Calu3 (cell line): ENCODE results near the gene RAI1. TPM values are rescaled to one million over a fixed set of nuclear protein-coding genes. Genes with fewer than 3 reads are reported as not detected.
A peak's percentile ranks its signal among the peaks of the same experiment; 100 is the strongest.

Source experiments
- BruUV-seq: library from RNA; stranded (reverse); fragments of 400-500 nt; replicated peaks from 2 replicates; lab custom pipeline; 2021; lab: Mats Ljungman, UMichigan
- CTCF ChIA-PET: fragments of 300-600 bp; sonication (Branson Sonifier 250); formaldehyde crosslinking; loops from one replicate; lab custom pipeline; 2022; ENCODE audit warnings: antibody characterized with exemption; lab: Charles Lee
- DNase-seq: peaks from one replicate; pipeline ENCODE4 v3.0.0; 2022
- H3K27ac Mint-ChIP-seq: one replicate; pipeline ENCODE4 v1.8.0; 2022; ENCODE audit warnings: mixed read lengths; ENCODE audit not compliant: unreplicated experiment
- H3K27me3 Mint-ChIP-seq: one replicate; pipeline ENCODE4 v1.8.0; 2022; ENCODE audit warnings: mixed read lengths; ENCODE audit not compliant: unreplicated experiment
- H3K36me3 Mint-ChIP-seq: one replicate; pipeline ENCODE4 v1.8.0; 2022; ENCODE audit warnings: mild to moderate bottlenecking, moderate library complexity, mixed read lengths; ENCODE audit not compliant: insufficient read depth, unreplicated experiment
- H3K4me1 Mint-ChIP-seq: one replicate; pipeline ENCODE4 v1.8.0; 2022; ENCODE audit warnings: mild to moderate bottlenecking, low read depth, mixed read lengths; ENCODE audit not compliant: unreplicated experiment
- H3K4me3 Mint-ChIP-seq: one replicate; pipeline ENCODE4 v1.8.0; 2022; ENCODE audit warnings: mild to moderate bottlenecking, low read depth, moderate library complexity, mixed read lengths; ENCODE audit not compliant: unreplicated experiment
- H3K9me3 Mint-ChIP-seq: one replicate; pipeline ENCODE4 v1.8.0; 2022; ENCODE audit warnings: low read depth, mixed read lengths; ENCODE audit not compliant: unreplicated experiment
- intact Hi-C: fragments of 100-400 bp; cut with micrococcal nuclease; formaldehyde crosslinking; loops from one replicate; pipeline ENCODE4 v1.10.0; 2022; ENCODE audit not compliant: unreplicated experiment
- total RNA-seq: library from RNA; stranded (reverse); gene quantifications from 2 replicates; pipeline ENCODE4 v1.2.3, GENCODE V29; 2022
- TF ChIP-seq, protein P1 (sequence below): fragments of 200-600 bp; IDR thresholded peaks from one replicate; pipeline ENCODE4 v1.8.0; 2022; ENCODE audit warnings: antibody characterized with exemption; ENCODE audit not compliant: unreplicated experiment

RAI1 gene
- total RNA-seq, 1 experiment from 2014 or later: 38.0 TPM

GRCh38 chr17:17809531-17810083 lies 128.3 kb downstream of the RAI1 start:
- H3K4me3 Mint-ChIP-seq: no peak overlapping the region
- peaks cover 70% of the 10 kb centered on the region for H3K36me3 Mint-ChIP-seq
- CTCF ChIA-PET: no interaction called here
- intact Hi-C loops: loop anchor here (10.0 kb wide), 1 partner anchor 55 kb away; no protein-coding TSS in a partner anchor
- no peak overlapping the region for H3K27ac Mint-ChIP-seq
- no peaks in the 10 kb centered on the region for H3K27me3 Mint-ChIP-seq
- DNase-seq: no peak
- no TSS peak for BruUV-seq
- H3K9me3 Mint-ChIP-seq: no peaks in the 10 kb centered on the region
- TF ChIP-seq, protein P1, sequence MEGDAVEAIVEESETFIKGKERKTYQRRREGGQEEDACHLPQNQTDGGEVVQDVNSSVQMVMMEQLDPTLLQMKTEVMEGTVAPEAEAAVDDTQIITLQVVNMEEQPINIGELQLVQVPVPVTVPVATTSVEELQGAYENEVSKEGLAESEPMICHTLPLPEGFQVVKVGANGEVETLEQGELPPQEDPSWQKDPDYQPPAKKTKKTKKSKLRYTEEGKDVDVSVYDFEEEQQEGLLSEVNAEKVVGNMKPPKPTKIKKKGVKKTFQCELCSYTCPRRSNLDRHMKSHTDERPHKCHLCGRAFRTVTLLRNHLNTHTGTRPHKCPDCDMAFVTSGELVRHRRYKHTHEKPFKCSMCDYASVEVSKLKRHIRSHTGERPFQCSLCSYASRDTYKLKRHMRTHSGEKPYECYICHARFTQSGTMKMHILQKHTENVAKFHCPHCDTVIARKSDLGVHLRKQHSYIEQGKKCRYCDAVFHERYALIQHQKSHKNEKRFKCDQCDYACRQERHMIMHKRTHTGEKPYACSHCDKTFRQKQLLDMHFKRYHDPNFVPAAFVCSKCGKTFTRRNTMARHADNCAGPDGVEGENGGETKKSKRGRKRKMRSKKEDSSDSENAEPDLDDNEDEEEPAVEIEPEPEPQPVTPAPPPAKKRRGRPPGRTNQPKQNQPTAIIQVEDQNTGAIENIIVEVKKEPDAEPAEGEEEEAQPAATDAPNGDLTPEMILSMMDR: no peak
- peaks cover 7% of the 10 kb centered on the region for H3K4me1 Mint-ChIP-seq

- Mint-ChIP-seq H3K4me3 (no peak overlapping the region), H3K4me1 (peaks cover 7% of the 10 kb centered on the region), H3K27me3 (no peaks in the 10 kb centered on the region), H3K27ac (no peak overlapping the region), H3K36me3 (peaks cover 72% of the 10 kb centered on the region), H3K9me3 (no peaks in the 10 kb centered on the region)
- intact Hi-C loops: loop anchor here (10.0 kb wide), 1 partner anchor 55 kb away; no protein-coding TSS in a partner anchor
- TF ChIP-seq, protein P1: no peak
- no TSS peak for BruUV-seq
- CTCF ChIA-PET: no interaction called here
- no peak for DNase-seq
Measured at GRCh38 chr17:17810084-17810894, 129.0 kb downstream of the RAI1 start.

GRCh38 chr17:17810895-17811248 lies 129.6 kb downstream of the RAI1 start:
- Mint-ChIP-seq H3K27me3 (no peaks in the 10 kb centered on the region), H3K4me1 (peaks cover 4% of the 10 kb centered on the region), H3K27ac (peak overlapping the region; percentile 56), H3K36me3 (peaks cover 72% of the 10 kb centered on the region), H3K4me3 (no peak overlapping the region), H3K9me3 (no peaks in the 10 kb centered on the region)
- intact Hi-C loops: loop anchor here (10.0 kb wide), 1 partner anchor 54 kb away; no protein-coding TSS in a partner anchor
- TF ChIP-seq, protein P1: no peak
- no peak for DNase-seq
- CTCF ChIA-PET: interaction anchor here (0.6 kb wide), 1 partner anchor 51 kb away, joined by 3 read pairs; no protein-coding TSS in a partner anchor
- TSS peak; percentile 55 for BruUV-seq

GRCh38 chr17:17811381-17812210 lies 130.3 kb downstream of the RAI1 start:
- DNase-seq: no peak

More at GRCh38 chr17:17811381-17812210, 130.3 kb downstream of the RAI1 start:
- peak overlapping the region; percentile 56 for H3K27ac Mint-ChIP-seq
- no peaks in the 10 kb centered on the region for H3K9me3 Mint-ChIP-seq
- no peak overlapping the region for H3K4me3 Mint-ChIP-seq
- BruUV-seq: no TSS peak
- intact Hi-C loops: loop anchor here (10.0 kb wide), 1 partner anchor 53 kb away; no protein-coding TSS in a partner anchor
- H3K36me3 Mint-ChIP-seq: peaks cover 72% of the 10 kb centered on the region
- CTCF ChIA-PET: interaction anchor here (0.5 to 0.7 kb wide), 3 partner anchors 15 to 126 kb away, joined by 3 to 4 read pairs (median 3); no protein-coding TSS in a partner anchor
- no peaks in the 10 kb centered on the region for H3K4me1 Mint-ChIP-seq
- TF ChIP-seq, protein P1: no peak
- no peaks in the 10 kb centered on the region for H3K27me3 Mint-ChIP-seq
